Measurements from ENCODE around the gene CCSER1.
"Not testable (repeated sequence)": the region's sequence is repeated elsewhere in the genome, so short reads cannot be mapped to it uniquely, and the experiment has no call there.

Gene CCSER1

DNA sequence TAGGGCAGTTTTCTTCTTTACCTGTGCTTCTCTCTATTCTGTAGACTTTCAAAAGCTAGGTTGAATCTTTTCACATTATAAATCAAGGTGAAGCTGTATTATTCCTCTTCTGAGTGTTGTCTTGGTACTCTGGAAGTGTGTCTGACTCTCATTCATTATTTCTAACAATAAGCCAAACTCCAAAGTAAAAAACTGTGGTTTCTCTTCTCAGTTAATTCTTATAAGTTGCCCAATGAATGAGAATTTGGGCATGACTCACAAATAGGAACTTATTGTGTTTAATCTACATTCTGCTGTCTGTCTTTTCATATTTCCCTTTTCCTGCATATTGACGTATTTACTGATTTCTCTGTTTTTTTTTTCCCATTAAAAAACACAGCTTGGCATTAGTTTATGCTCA, 714.5 kb downstream of the CCSER1 start:
- no peaks in the 10 kb centered on the region for H3K4me1 Mint-ChIP-seq
- H3K27me3 Mint-ChIP-seq, result no peaks in the 10 kb centered on the region
- H3K36me3 Mint-ChIP-seq, result no peaks in the 10 kb centered on the region
- H3K27ac Mint-ChIP-seq, result no peak overlapping the region
- H3K9me3 Mint-ChIP-seq, result no peaks in the 10 kb centered on the region
- H3K4me3 Mint-ChIP-seq, result no peak overlapping the region

DNA sequence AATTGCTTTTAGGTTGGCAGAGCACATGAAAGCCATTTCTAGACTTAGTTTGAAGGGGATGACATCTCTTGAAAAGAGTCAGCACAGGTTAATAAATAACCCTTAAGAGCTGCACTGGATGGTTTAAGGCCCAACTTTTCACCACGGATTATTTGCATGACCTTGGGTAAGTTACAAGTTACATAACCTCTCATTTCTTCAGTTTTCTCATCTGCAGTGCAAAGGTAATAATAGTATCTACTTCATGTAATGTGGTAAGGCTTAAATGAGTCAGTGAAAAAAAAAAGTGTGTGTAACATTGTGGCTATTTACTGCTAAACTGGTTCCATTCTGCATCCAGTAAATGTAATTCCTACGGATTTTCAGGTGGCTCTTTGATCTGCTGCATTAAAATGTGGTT, 715.8 kb downstream of the CCSER1 start:
- no peak overlapping the region for H3K27ac Mint-ChIP-seq
- H3K4me1 Mint-ChIP-seq, result no peaks in the 10 kb centered on the region
- no peaks in the 10 kb centered on the region for H3K36me3 Mint-ChIP-seq
- H3K27me3 Mint-ChIP-seq, result no peaks in the 10 kb centered on the region
- peaks cover 3% of the 10 kb centered on the region for H3K9me3 Mint-ChIP-seq
- no peak overlapping the region for H3K4me3 Mint-ChIP-seq

GRCh38 chr4:90844241-90844640, 717.0 kb downstream of the CCSER1 start:
- Mint-ChIP-seq H3K27ac (no peak overlapping the region), H3K9me3 (peaks cover 4% of the 10 kb centered on the region), H3K27me3 (no peaks in the 10 kb centered on the region), H3K36me3 (no peaks in the 10 kb centered on the region), H3K4me1 (no peaks in the 10 kb centered on the region), H3K4me3 (no peak overlapping the region)

- Mint-ChIP-seq H3K4me3 (no peak overlapping the region), H3K27ac (no peak overlapping the region), H3K27me3 (no peaks in the 10 kb centered on the region), H3K4me1 (no peaks in the 10 kb centered on the region), H3K36me3 (no peaks in the 10 kb centered on the region), H3K9me3 (peaks cover 4% of the 10 kb centered on the region)
These were observed 718.6 kb downstream of the CCSER1 start for GRCh38 chr4:90845777-90846176.

GRCh38 chr4:90852237-90852636, 725.0 kb downstream of the CCSER1 start:
- H3K4me3 Mint-ChIP-seq, result no peak overlapping the region
- no peak overlapping the region for H3K27ac Mint-ChIP-seq
- no peaks in the 10 kb centered on the region for H3K4me1 Mint-ChIP-seq
- H3K27me3 Mint-ChIP-seq, result no peaks in the 10 kb centered on the region
- H3K36me3 Mint-ChIP-seq, result no peaks in the 10 kb centered on the region
- peaks cover 4% of the 10 kb centered on the region for H3K9me3 Mint-ChIP-seq

DNA sequence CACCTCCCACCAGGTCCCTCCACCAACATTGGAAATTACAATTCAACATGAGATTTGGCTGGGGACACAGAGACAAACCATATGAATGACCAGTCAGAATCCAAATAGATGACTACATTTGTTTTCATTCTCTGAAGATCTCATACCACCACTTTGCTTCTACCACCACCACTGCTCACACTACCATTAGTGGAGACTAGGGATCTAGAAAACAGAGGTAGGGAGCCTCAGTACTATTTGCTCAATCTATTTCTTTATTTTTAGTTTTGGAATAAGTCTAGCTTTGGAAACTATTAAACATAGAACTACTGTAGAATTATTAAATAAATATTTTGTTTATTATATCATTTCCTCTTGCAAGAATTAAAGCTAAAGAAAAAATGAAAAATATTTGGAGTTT, 727.9 kb downstream of the CCSER1 start:
- Mint-ChIP-seq H3K9me3 (no peaks in the 10 kb centered on the region), H3K36me3 (no peaks in the 10 kb centered on the region), H3K27ac (no peak overlapping the region), H3K27me3 (no peaks in the 10 kb centered on the region), H3K4me1 (no peaks in the 10 kb centered on the region), H3K4me3 (no peak overlapping the region)

DNA sequence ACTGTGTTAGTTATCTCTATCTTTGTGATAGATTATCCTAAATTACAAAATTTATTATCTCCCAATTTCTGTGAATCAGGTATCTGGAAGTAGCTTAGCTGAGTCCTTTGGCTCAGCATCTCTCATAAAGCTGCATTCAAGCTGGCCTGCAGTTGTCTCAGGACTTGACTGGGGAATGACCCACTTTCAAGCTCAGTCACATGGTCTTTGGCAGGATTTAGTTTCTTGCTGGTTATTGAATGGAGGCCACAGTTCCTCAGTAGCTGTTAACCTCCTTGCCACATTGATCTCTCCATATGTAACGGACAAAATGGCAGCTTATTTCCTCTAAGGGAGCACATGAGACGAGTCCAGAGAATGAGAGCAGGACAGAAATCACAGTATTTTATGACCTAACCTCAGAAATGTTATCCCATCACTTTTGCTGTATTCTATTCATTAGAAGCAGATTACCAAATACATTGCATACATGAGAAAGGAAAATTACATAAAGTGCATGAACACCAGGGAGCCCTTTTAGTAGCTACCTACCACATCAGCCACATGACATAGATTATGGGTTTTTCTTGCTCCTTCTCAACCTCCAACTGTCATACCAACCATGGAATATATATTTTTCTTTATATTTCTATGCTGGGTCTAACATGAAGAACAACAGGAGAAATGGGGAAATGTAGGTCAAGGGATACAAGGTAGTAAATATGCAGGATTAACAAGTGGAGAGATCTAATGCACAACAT, 730.1 kb downstream of the CCSER1 start:
- no peaks in the 10 kb centered on the region for H3K4me1 Mint-ChIP-seq
- no peak overlapping the region for H3K4me3 Mint-ChIP-seq
- H3K36me3 Mint-ChIP-seq, result no peaks in the 10 kb centered on the region
- H3K9me3 Mint-ChIP-seq, result no peaks in the 10 kb centered on the region
- no peak overlapping the region for H3K27ac Mint-ChIP-seq
- H3K27me3 Mint-ChIP-seq, result no peaks in the 10 kb centered on the region

- H3K4me1 Mint-ChIP-seq, result no peaks in the 10 kb centered on the region
- no peaks in the 10 kb centered on the region for H3K27me3 Mint-ChIP-seq
- H3K27ac Mint-ChIP-seq, result no peak overlapping the region
- H3K9me3 Mint-ChIP-seq, result peaks cover 14% of the 10 kb centered on the region
- no peaks in the 10 kb centered on the region for H3K36me3 Mint-ChIP-seq
- H3K4me3 Mint-ChIP-seq, result no peak overlapping the region
These were observed 748.6 kb downstream of the CCSER1 start for GRCh38 chr4:90875791-90876190.

DNA sequence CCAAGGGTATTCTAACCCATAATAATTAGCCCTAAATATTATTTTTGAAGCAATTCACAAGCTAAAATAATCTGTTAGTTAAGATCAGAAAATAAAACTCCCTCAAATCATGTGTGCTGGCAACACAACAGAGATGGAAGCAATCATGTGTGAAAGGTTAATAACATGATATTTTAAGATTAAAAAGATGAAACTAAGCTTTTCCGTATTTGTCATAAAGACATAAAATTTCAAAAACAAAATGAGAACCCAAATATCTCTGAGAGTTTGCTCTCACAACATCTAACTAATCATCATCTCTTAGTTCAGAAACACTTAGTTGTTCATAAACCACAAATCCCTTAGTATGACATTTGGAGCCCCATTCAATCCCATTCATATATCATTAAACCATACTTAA, 749.1 kb downstream of the CCSER1 start:
- H3K27me3 Mint-ChIP-seq, result no peaks in the 10 kb centered on the region
- peaks cover 10% of the 10 kb centered on the region for H3K9me3 Mint-ChIP-seq
- no peak overlapping the region for H3K4me3 Mint-ChIP-seq
- no peaks in the 10 kb centered on the region for H3K36me3 Mint-ChIP-seq
- H3K4me1 Mint-ChIP-seq, result no peaks in the 10 kb centered on the region
- no peak overlapping the region for H3K27ac Mint-ChIP-seq

DNA sequence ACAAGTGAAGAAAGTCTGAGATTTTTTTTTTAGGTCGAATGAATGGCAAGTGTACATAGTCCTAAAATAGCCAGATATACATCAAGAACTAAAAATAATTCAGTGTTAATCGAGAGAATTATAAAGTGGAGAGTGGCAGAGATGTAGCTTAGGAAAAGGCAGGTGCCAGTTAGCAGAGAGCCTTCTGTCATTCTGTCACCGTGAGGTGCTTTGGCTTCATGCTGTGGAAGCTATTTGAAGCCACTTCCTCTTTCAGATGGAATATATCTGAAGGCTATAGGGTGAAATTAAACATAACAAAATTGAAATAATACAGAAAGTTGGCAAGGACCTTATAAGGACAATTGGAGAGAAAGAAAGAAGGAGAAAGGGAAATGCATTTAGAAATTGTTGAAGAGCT, 756.3 kb downstream of the CCSER1 start:
- Mint-ChIP-seq H3K9me3 (no peaks in the 10 kb centered on the region), H3K36me3 (no peaks in the 10 kb centered on the region), H3K4me3 (no peak overlapping the region), H3K27me3 (no peaks in the 10 kb centered on the region), H3K27ac (no peak overlapping the region), H3K4me1 (no peaks in the 10 kb centered on the region)

GRCh38 chr4:90888571-90888970, 761.4 kb downstream of the CCSER1 start:
- Mint-ChIP-seq H3K4me1 (no peaks in the 10 kb centered on the region), H3K27ac (no peak overlapping the region), H3K27me3 (no peaks in the 10 kb centered on the region), H3K36me3 (no peaks in the 10 kb centered on the region), H3K4me3 (no peak overlapping the region), H3K9me3 (no peaks in the 10 kb centered on the region)

DNA sequence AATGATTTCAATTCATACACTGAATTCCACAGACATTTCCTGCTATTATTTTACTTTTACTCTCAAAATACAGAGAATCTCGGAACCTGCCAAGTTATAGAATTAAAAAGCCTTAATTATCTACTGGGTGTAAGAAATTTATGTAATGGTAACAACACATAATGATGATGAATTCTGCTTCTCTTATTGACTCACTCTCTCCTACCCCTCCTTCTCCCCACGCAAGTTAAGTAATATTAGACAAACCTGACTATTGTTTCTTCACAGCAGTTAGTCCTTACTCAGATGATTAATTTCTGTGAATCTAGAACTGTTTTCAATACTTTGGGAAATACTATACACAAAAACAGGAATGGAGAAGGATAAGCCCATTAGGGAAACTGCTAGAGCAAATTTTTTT, 762.0 kb downstream of the CCSER1 start:
- no peaks in the 10 kb centered on the region for H3K9me3 Mint-ChIP-seq
- no peaks in the 10 kb centered on the region for H3K4me1 Mint-ChIP-seq
- no peaks in the 10 kb centered on the region for H3K36me3 Mint-ChIP-seq
- H3K27me3 Mint-ChIP-seq, result no peaks in the 10 kb centered on the region
- H3K4me3 Mint-ChIP-seq, result no peak overlapping the region
- H3K27ac Mint-ChIP-seq, result no peak overlapping the region

GRCh38 chr4:90903413-90903812, 776.2 kb downstream of the CCSER1 start:
- H3K36me3 Mint-ChIP-seq, H3K27ac Mint-ChIP-seq: not testable (repeated sequence)

DNA sequence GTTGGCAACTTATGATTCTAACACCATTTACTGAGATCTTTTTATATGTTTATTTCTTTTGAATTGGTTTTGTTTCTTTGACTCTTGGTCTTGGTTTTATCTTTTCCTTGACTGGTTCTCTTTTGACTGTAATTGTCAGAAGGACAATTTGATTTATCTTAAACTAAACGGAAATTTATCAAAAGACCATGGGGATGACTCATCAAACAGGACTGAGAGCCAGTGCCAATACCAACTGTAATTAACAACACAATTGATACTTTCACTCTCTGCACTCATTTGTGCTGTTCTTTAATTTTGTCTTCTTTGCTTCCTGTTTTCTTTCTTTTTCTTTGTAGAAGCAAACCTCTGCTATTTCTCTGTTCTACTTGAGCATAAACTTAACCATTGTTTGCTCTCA, 776.8 kb downstream of the CCSER1 start:
- Mint-ChIP-seq H3K36me3 (no peaks in the 10 kb centered on the region), H3K9me3 (peaks cover 10% of the 10 kb centered on the region), H3K27me3 (no peaks in the 10 kb centered on the region), H3K27ac (no peak overlapping the region), H3K4me1 (no peaks in the 10 kb centered on the region), H3K4me3 (no peak overlapping the region)

More at GRCh38 chr4:90903413-90903812, 776.2 kb downstream of the CCSER1 start:
- H3K27me3 Mint-ChIP-seq, H3K4me1 Mint-ChIP-seq, H3K4me3 Mint-ChIP-seq: not testable (repeated sequence)
- H3K9me3 Mint-ChIP-seq, result peaks cover 10% of the 10 kb centered on the region

GRCh38 chr4:90906239-90906638, 779.0 kb downstream of the CCSER1 start:
- H3K27me3 Mint-ChIP-seq, result no peaks in the 10 kb centered on the region
- no peaks in the 10 kb centered on the region for H3K4me1 Mint-ChIP-seq
- H3K9me3 Mint-ChIP-seq, result peaks cover 3% of the 10 kb centered on the region
- H3K27ac Mint-ChIP-seq, result no peak overlapping the region
- no peaks in the 10 kb centered on the region for H3K36me3 Mint-ChIP-seq
- H3K4me3 Mint-ChIP-seq, result no peak overlapping the region

DNA sequence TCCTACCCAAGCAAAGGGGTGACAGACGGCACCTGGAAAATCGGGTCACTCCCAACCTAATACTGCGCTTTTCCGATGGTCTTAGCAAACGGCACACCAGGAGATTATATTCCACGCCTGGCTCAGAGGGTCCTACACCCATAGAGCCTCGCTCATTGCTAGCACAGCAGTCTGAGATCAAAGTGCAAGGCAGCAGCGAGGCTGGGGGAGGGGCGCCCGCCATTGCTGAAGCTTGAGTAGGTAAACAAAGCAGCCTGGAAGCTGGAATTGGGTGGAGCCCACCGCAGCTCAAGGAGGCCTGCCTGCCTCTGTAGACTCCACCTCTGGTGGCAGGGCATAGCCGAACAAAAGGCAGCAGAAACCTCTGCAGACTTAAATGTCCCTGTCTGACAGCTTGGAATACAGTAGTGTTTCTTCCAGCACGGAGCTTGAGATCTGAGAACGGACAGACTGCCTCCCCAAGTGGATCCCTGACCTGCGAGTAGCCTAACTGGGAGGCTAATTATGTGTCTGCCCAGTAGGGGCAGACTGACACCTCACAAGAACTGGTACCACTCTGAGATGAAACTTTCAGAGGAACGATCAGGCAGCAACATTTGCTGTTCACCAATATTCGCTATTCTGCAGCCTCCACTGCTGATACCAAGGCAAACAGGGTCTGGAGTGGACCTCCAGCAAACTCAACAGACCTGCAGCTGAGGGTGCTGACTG, 784.7 kb downstream of the CCSER1 start:
- not testable (repeated sequence) for H3K4me1 Mint-ChIP-seq, H3K27me3 Mint-ChIP-seq, H3K36me3 Mint-ChIP-seq, H3K4me3 Mint-ChIP-seq, H3K27ac Mint-ChIP-seq
- peaks cover 16% of the 10 kb centered on the region for H3K9me3 Mint-ChIP-seq

GRCh38 chr4:90922174-90922573, 795.0 kb downstream of the CCSER1 start:
- no peaks in the 10 kb centered on the region for H3K27me3 Mint-ChIP-seq
- H3K4me3 Mint-ChIP-seq, result no peak overlapping the region
- no peaks in the 10 kb centered on the region for H3K9me3 Mint-ChIP-seq
- H3K36me3 Mint-ChIP-seq, result no peaks in the 10 kb centered on the region
- H3K4me1 Mint-ChIP-seq, result no peaks in the 10 kb centered on the region
- H3K27ac Mint-ChIP-seq, result no peak overlapping the region

Data from activated naive CD4-positive, alpha-beta T cell treated with anti-CD3 and anti-CD28 coated beads, Interleukin-2, amount 50 U/mL, for 24 hours (primary cell).